IPS DF 4.7 (cell line): ENCODE measurements around the gene FAR1.

ENCODE experiments used
- DNase-seq: peaks from one replicate; pipeline ENCODE4 v3.0.0-alpha.2; 2013; ENCODE audit warnings: low spot score; ENCODE audit errors: extremely low read depth

FAR1 gene

DNA sequence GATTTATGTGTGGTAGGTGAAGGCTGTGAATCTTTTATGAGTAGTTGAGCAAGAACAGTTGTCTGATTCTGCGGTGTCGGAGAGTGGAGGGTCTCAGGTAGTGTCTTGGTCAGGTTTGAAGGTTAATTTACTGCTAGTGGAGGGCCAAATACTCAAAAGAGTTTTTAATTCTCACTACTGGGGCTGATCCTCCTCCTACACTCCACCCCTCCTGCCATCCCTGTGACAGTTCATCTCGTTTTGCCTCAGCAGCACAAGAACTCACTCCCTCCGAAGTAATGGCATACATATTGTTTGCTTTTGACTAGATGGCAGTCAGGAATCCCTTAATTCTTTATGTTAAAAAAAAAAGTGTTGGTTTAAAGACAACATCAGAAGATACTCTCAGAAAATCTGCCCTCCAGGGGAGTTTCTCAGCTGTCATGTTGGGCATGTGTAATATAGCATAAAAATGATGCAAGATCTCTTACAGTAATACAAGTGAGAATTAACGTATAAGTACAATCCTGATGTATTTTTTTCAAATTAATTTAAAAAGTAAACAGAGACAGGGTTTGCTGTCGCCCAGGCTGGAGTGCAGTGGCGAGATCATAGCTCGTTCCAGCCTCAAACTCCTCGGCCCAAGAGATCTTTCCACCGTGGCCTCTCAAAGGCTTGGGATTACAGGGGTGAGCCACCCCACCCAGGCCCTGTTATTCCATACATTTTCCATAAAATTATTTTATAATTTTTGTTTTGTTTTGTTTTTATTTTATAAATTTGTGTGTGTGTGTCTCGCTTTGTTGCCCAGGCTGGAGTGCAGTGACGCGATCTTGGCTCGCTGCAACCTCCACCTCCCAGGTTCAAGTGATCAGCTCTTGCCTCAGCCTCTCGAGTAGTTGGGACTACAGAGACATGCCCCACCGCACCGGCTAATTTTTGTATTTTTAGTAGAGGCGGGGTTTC is 1.3 kb downstream of the FAR1 start:
- DNase-seq = no peak

DNA sequence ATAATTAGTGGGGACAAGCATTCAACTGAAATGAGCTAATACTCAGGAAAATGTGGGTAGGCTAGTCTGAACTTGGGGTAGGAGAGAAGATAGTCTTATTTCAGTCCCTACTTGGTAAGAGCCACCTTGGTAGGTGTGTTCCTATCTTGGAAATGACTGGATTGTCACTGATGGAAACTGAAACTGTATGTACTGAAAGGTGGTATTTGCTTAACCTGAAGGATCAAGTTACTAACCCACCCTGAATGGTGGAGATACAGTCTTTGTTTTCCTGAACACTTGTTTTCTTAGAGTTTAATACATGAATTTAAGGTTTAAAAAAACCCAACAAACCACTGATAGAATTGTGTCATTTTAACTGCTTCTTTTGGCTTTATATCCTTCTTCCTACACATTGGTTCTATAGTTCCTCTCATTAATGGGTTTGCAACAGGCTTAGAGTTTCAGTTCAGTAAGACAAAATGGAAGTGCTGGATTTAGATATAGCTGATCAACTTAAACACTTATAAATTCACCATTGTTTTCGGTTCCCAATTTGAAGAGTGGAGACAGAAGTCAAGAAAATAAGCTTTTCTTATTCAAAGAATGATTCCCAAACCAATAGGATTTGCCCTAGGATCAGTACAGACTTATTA is 4.2 kb downstream of the FAR1 start:
- DNase-seq = no peak

DNA sequence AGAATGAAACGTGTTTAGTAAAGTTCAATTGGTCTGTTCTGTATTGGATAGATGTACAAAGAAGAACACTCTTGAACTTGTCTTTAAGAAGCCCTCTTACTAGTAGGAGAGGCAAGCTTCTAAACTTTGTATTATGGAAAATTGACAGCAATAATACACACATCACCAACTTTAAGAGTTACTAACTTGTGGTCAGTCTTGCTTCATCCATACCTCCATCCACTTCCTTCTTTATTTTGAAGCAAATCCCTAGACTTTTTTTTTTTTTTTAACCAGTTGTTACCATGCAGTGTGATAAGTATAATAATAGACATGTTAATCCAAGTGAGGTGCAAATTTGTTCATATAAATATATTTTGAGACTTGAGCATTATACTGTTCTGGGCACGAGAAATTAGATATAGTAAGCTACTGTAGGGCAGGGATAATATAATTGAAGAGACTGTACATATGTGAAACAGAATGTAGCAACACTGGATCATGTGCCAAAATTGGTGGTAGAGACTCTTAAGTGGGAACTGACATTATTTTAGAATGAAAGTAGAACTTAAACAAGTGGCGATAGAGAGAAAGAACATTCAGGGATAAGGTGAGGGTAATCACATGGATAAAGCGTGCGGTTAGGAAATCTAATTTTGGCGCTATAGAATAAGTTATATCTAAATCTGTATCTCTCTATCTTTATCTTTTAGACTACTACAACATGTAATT is 6.5 kb downstream of the FAR1 start:
- no peak for DNase-seq

DNA sequence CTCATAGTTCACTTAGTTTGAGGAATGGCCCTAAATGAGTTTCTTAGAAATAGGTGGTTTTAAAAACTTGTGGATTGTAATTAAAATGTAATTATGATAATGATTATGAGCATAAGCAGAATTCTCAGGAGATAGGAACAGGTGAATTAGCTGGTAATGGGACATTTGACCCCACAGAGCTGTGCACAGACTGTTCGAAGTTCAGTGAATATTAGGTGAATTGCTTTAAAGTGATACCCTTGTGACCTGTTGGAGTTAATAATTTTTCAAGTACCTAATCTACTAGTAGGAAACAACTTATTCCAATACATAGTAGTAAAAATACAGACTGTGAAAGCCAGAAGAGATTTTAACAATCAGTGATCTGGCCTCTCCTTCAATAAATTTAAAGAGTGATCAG is 8.1 kb downstream of the FAR1 start:
- no peak for DNase-seq

DNA sequence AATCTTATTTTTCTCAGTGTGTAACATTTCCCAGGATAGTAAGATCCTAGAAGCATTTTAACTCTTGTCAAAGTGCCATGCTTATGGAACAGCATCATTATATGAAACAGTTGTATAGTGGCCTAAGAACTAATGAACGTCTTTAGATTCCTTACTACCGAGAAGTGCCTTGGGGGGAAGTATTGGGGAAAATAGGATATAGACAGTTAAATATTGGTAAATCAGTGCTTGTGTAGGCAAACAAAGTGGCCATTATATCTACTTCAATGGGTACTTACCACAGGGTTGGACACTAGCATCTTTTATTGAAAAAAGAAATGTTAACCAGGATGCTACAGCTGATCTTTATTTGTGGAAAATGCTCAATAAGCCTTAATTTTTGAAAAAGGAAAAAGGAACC is 11.3 kb downstream of the FAR1 start:
- DNase-seq = no peak

DNA sequence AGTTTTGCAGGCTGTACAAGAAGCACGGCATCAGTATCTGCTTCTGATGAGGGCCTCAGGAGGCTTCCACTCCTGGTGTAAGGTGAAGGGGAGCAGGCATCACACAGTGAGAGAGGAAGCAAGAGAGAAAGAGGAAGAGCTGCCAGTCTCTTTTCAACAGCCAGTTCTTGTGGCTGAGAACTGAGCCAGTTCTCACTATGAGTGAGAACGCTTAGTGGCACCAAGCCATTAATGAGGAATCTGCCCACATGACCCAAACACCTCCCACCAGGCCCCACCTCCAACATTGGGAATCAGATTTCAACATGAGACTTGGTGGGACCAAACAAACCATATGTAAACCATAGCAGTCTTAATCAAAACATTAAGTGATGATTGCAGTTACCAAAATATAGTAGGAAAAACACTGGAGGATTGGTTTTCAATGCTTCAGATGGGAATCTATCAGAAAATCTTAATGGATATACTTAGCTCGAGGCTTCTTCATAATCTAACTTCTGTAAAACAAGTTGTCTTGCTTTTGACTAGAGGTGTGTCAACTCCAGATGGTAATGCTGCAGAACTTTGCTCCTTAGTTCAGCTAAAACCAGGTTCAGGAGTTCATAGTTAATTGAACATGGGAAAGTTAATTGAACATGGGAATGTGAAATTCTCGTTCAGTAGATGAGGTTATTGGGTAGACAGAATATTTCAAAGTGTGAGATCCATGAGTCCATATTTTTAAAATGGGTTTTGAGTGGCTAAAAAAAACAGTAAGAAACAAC is 12.2 kb downstream of the FAR1 start:
- DNase-seq = no peak

DNA sequence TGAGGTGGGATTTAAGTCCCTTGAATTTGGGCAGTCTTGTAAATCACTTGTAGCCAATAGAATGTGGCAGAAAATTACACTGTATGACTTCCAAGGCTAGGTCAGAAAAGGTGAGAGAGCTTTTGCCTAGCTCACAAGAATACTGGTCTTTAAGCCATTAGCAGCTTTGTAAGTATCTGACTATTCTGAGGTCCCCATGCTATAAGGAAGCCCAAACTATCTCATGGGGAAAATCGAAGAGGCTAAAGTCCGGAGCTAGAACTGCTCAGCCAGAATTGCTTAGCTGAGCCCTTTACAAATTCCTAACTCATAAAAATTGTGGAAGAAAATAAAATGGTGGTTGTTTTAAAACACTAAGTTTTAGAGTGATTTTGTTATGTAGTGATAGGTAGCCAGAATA is 13.0 kb downstream of the FAR1 start:
- no peak for DNase-seq

DNA sequence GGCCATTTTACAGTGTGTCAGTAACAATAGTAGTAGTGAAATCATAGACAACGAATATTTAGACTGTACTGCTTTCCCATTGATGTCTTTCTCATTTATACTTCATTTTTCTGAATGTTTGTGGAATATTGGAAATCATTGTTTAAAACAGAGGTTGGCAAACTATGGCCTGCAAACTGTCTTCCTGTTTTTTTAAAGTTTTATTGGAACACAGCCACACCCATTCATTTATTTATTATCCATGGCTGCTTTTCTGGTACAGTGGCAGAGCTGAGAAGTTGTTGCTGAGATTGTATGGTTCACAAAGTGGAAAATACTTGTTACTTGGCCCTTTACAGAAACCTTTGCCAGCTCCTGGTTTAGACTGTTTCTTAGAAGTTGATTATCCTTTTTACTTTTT is 13.7 kb downstream of the FAR1 start:
- no peak for DNase-seq

DNA sequence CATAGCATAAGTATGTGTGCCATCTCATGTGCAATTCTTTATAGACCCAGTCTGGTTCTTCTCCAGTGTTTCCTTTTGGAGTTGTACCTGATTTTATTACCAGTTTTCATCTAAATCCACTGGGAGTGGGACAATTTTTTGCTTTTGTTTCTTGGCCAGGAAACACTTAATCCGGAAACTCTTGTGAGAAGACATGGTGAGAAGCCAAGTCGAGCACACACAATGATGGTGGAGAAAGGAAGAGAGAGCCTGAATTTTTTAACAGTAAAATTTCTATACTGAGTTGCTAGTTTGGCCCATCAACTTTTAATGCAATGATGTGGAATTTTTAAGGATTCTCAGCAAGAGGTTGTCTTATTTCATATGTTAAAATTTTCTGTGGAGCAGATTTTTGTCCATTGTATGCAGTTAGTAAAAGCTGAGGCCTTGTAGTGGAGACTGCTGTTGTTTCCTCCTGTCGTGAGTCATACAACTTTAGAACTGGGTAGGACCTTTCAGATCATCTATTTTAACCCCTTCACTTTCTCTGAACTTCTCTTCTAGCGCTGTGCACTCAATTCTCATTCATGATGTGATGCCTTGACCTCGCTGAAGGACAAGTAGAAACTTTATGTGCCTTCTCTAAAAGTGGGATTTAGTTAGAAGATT is 17.1 kb downstream of the FAR1 start:
- no peak for DNase-seq

DNA sequence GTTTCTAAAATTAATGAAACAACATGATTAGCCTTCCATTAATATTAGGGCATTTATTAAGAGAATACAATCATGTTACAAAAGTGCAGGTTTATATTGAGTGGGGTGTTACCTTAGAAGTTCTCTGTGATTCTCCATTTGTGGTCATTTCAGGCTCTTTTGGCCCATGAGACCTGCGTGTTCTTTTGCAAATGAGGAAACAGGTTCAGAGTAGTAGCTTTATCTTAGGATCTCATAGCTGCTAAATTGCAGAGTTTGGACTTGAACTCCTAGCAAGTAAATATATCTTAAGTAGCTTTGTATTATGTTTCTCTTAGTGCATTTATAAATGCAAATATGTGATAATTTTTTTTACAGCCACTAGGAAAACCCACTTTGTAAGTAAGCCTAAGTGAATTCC is 18.3 kb downstream of the FAR1 start:
- no peak for DNase-seq

DNA sequence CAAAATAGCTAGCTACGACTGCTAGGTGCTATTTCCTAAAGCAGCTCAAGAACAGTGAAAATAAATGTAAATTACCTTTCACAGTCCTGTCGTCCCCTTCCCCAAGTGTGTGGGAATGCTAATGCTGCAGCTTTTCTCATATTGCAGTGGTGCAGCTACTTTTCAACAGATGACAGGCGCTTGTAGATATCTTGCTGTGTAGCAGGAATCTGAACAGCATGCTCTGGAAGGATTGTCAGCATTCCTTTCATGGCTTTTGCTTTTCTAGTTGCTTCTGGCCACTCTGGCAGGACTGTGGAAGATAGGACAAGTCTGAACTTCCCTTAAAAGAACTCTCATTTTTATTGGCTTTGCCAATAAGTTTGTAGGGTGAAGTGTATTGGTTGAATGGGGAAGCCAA is 18.8 kb downstream of the FAR1 start:
- no peak for DNase-seq

DNA sequence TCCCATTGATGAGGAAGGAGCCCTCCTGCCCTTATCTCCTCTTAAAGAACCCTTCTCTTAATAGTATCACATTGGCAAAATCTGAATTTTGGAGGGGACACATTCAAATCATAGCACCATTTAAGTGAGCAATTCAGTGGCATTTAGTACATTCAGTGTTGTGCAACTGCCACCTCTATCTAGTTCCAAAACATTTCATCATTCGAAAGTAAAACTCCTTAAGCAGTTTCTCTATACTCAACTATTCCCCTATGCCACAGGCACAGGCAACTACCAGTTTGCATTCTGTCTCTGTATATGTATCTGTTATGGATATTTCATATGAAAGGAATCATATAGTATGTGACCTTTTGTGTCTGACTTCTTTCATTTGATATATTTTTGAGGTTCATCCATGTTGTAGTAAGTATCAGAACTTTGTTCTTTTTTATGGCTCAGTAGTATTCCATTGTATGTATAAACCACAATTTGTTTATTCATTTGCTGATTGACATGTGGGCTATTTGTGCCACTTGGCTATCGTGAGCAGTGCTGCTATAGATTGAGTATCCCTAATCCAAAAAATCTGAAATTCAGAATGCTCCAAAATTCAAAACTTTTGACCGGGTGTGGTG is 22.9 kb downstream of the FAR1 start:
- no peak for DNase-seq

DNA sequence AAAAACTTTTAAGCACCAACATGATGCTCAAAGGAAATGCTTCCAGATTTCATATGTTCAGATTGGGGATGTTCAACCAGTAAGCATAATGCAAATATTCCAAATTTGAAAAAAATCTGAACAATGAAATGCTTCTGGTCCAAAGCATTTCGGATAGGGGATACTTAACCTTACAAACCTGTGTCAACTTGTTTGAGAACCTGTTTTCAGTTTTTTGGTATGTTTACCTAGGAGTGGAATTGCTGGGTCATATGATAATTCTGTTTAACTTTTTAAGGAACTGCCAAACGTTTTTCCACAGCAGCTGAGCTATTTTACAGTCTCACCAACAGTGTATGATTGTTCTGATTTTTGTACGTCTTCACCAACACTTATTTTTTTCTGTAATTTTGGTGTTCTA is 23.7 kb downstream of the FAR1 start:
- DNase-seq = no peak

DNA sequence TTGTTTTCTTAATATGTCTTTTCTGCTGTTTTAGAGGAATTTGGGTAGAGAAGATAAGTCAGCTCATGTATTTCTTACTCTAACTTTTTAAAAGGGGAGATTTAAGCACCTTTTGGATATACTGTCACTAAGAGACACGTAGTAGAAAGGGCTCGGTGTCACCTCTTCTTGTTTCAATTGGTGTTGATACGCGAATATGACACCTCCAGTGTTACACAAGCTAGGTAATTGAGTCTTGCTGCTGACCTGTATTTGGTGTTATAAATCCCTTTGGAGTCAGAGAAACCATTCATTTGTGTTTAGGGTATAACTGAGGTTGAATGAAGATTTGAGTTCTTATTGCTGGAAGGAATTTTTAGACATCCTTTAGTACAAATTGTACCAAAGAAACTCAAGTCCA is 25.6 kb downstream of the FAR1 start:
- DNase-seq = no peak

DNA sequence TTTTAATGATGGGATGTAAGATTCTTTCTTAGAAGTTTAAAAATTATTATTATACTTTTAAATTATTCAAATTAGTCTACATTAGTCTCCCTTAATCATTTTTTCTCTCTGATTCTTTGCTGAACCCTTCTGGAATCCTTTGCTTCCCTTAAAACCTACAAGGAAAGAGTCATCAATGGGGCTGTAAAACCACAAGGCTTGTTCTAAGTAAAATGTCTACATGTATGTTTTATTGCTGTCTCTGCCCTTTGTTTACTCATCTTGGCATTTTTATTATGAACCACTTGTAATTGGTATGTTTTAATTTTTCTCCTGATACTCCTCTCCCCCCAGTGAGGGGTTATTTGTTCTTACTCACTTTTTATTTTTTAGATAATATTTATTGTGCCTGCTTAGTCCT is 27.4 kb downstream of the FAR1 start:
- no peak for DNase-seq

DNA sequence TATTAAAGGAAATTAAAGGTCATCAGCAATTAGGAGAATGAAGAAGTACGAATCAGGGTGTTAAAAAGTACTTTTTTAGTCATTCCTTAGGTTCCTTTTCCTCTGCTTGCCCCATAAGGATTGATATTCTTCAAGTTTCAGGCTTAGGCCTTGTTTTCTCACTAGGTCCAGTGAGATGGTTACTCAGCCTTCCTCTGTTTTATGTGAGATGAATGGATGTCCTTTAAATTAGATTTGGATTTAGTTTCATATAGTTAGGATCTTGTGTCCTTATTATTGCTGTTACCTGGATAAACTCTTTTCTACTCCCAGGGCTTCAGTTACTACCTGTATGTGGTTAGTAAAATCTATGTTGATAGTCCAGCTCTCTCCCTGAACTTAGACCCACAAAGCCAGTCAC is 29.2 kb downstream of the FAR1 start:
- DNase-seq = no peak

DNA sequence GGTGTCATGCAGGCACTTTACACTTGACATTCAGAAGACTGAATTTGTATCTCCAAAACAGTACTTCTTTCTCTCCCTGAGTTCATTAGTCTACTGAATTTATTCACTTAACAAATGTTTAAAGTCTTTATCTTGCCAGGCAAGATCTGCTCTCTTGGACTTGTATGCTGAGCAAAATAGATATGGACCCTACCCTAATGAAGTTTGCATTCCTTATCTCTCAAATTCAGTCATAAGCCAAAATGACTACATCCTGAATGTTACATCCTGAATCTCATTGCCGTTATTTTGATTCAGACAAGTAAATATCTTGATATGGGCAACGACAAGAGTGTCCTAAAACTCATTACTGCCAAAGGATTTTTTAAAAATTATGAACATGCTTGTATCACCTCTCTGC is 29.7 kb downstream of the FAR1 start:
- no peak for DNase-seq

DNA sequence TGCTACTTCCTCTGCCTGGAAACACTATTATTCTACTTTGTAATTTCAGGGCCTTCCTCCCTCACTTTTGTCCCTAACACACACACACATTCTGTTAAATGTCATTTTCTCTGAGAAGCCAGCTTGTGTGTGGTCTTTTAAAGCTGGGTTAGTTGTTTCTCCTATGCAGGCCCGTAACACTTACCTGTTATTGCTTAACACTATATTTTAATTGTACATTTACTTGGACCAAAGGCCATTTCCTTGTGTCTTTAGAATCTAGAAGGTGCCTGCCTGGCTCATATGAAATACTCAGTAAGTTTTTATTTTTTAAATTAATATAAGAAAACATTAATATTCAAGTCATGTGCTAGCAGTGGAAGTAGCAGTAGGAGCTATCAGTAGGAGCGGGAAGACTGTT is 30.6 kb downstream of the FAR1 start:
- DNase-seq = no peak

DNA sequence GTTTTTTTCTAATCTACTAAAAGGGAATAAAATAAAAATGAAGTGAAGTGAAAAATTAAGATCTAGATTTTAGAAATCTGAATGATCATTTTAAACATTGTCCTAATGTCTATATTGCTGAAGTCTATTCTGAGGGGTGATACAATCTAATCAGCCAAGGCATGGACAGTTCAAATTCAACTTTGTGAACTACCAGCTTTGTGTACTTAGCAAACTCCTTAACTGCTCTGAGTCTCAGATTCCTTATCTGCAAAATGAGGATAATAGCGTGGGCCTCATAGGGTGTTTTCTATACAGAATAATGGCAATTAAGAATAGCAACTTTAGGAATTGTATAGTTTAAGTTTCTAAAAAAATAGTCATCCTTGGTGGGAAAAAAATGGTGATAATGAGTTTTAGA is 31.4 kb downstream of the FAR1 start:
- DNase-seq = no peak

DNA sequence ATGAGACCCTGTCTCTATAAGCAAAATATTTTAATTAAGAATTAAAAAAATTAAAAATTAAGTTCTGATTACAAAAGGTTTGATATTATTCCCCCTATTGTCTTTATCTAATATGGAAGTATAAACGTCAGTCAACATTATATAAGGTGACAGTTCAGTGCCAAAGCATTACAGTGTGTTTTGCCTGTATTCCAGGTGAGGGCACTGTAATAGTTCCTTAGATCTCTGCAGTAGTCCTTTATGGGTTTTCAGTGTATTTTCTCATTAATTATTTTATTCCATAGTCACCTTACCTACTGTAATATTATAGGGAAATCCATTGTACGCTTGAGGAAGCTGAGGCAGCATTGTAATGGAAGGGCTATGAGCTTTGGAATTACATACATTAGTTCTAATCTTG is 33.0 kb downstream of the FAR1 start:
- no peak for DNase-seq

DNA sequence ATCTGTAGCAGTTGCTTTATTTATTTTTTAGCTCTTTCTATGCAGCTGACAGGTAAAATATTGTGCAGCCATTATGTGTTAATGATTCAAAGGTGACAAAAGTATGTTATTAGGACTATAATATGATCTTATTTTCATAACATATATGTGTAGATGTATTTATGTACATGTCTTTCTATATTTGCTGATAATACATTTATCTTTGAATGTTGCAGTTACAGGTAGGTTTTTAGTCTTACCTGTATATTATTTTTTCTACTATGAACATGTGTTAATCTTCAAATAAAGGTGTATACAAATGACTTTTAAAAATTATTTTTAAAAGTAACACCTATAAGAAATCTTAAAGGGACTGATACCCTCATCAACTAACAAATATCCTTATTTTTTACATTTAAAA is 33.6 kb downstream of the FAR1 start:
- no peak for DNase-seq
